Caco-2 (cell line): ENCODE data around the gene SPDYE4. TPM values are rescaled to one million over a fixed set of nuclear protein-coding genes. Genes with fewer than 3 reads are reported as not detected.
"Not testable (repeated sequence)": the region's sequence is repeated elsewhere in the genome, so short reads cannot be mapped to it uniquely, and the experiment has no call there.

Experiments used
- Bru-seq: library from RNA; stranded (reverse); fragments of 400-500 nt; gene quantifications from one replicate; lab custom pipeline; 2021; lab: Mats Ljungman, UMichigan
- BruChase-seq, 2 experiments: library from RNA; stranded (reverse); fragments of 400-500 nt; gene quantifications; one replicate each; lab custom pipeline; 2021; lab: Mats Ljungman, UMichigan
- BruUV-seq: library from RNA; stranded (reverse); fragments of 400-500 nt; replicated peaks from 2 replicates; lab custom pipeline; 2021; lab: Mats Ljungman, UMichigan
- CTCF ChIA-PET: fragments of 300-600 bp; sonication (Branson Sonifier 250); formaldehyde crosslinking; loops from one replicate; lab custom pipeline; 2022; ENCODE audit warnings: antibody characterized with exemption; lab: Charles Lee
- POLR2A ChIA-PET: fragments of 300-600 bp; sonication (Branson Sonifier 250); formaldehyde crosslinking; loops from one replicate; lab custom pipeline; 2022; ENCODE audit warnings: antibody characterized with exemption; lab: Charles Lee
- DNase-seq, 2 experiments: peaks; one replicate each; pipeline versions ENCODE4 v3.0.0 to v3.0.0-alpha.2; 2020 to 2022
- H3K27me3 ChIP-seq: replicated peaks from 2 replicates; pipeline ENCODE4 v1.6.0; 2011; ENCODE audit warnings: low read length; ENCODE audit not compliant: control insufficient read depth, insufficient read depth
- H3K36me3 ChIP-seq: 2 replicates; pipeline ENCODE4 v1.5.1; 2011; ENCODE audit warnings: low read length; ENCODE audit not compliant: control insufficient read depth, insufficient read depth
- H3K4me1 ChIP-seq: fragments of 250-450 bp; sonication (Bioruptor Pico); 2 replicates; pipeline ENCODE4 v1.5.1; 2020; ENCODE audit warnings: mild to moderate bottlenecking
- H3K4me3 ChIP-seq: 2 replicates; pipeline ENCODE4 v1.5.1; 2011; ENCODE audit warnings: low read depth, mild to moderate bottlenecking, control low read depth, low read length
- H3K9me3 ChIP-seq: fragments of 250-450 bp; sonication (Bioruptor Pico); 2 replicates; pipeline ENCODE4 v1.5.1; 2020; ENCODE audit warnings: mild to moderate bottlenecking, moderate library complexity
- H3K27ac Mint-ChIP-seq: one replicate; pipeline ENCODE4 v1.8.0; 2022; ENCODE audit warnings: mixed read lengths; ENCODE audit not compliant: unreplicated experiment
- H3K27me3 Mint-ChIP-seq: one replicate; pipeline ENCODE4 v1.8.0; 2022; ENCODE audit warnings: mixed read lengths; ENCODE audit not compliant: insufficient read depth, unreplicated experiment
- H3K36me3 Mint-ChIP-seq: one replicate; pipeline ENCODE4 v1.8.0; 2022; ENCODE audit warnings: mild to moderate bottlenecking, mixed read lengths; ENCODE audit not compliant: insufficient read depth, unreplicated experiment
- H3K4me1 Mint-ChIP-seq: one replicate; pipeline ENCODE4 v1.8.0; 2022; ENCODE audit warnings: low read depth, mixed read lengths; ENCODE audit not compliant: unreplicated experiment
- H3K4me3 Mint-ChIP-seq: one replicate; pipeline ENCODE4 v1.8.0; 2022; ENCODE audit warnings: mild to moderate bottlenecking, moderate library complexity, mixed read lengths; ENCODE audit not compliant: unreplicated experiment
- H3K9me3 Mint-ChIP-seq: one replicate; pipeline ENCODE4 v1.8.0; 2022; ENCODE audit warnings: mixed read lengths; ENCODE audit not compliant: unreplicated experiment
- intact Hi-C: fragments of 100-400 bp; cut with micrococcal nuclease; formaldehyde crosslinking; loops from one replicate; pipeline ENCODE4 v1.10.0; 2022; ENCODE audit not compliant: unreplicated experiment
- long read RNA-seq: library from polyadenylated mRNA; stranded (forward); transcript quantifications from one replicate; pipeline ENCODE4 v2.0.0, GENCODE V29; 2022
- total RNA-seq: library from RNA; stranded (reverse); gene quantifications from 2 replicates; pipeline ENCODE4 v1.2.3, GENCODE V29; 2022
- TF ChIP-seq, protein P1 (sequence below), 2 experiments: fragments of 200-600 bp in 1 of 2; IDR thresholded peaks; 1 replicate in 1 of 2; 2 replicates in 1 of 2; pipeline versions ENCODE4 v1.5.1 to v1.8.0; 2011 to 2022; ENCODE audit warnings: antibody characterized with exemption in 1 of 2, control low read depth in 1 of 2, inconsistent platforms in 1 of 2, low read depth in 1 of 2, low read length in 1 of 2, mild to moderate bottlenecking in 1 of 2, moderate library complexity in 1 of 2; ENCODE audit not compliant: insufficient read depth in 1 of 2, severe bottlenecking in 1 of 2, unreplicated experiment in 1 of 2

Gene SPDYE4, protein sequence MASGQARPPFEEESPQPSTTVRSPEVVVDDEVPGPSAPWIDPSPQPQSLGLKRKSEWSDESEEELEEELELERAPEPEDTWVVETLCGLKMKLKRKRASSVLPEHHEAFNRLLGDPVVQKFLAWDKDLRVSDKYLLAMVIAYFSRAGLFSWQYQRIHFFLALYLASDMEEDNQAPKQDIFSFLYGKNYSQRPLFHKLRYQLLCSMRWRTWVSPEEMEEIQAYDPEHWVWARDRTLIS
- total RNA-seq (not detected in 2 replicates), Bru-seq, nascent RNA (not detected), BruChase-seq, experiment 1, labeled RNA remaining after a 2-hour chase (not detected), BruChase-seq, experiment 2, labeled RNA remaining after a 6-hour chase (not detected)
- long read RNA-seq = 0 reads

DNA sequence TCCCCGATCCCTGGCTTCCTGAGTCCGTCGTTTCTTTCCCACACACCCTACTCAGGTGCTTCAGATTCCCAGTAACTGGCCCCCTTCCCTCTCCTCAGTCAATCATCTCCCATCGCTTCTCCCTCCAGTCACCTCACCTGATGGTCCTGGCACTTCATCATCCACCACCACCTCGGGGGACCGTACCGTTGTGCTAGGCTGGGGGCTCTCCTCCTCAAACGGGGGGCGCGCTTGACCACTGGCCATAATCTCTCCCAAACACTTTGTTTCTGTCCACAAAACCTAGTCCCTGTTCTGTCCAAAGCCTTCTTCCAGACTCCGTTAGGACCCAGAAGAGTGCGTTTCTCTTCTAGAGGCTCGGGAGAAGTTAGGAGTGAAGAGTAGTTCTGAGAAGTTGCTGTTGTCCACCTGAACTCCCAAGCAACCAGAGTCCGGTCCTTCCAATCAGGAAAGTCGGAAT lies at the start of gene SPDYE4:
Gene SPDYE4 (minus strand): TSS at position 410 of the 460 bp plus-strand sequence. CDS start 164 bp downstream, at position 246.
- DNase-seq = no peak
- Mint-ChIP-seq H3K27ac (peak within 1 kb of the TSS; percentile 37), H3K4me3 (no peak within 1 kb of the TSS), H3K36me3 (no peaks in the 10 kb centered on the region), H3K9me3 (no peaks in the 10 kb centered on the region), H3K4me1 (no peaks in the 10 kb centered on the region), H3K27me3 (peaks cover 30% of the 10 kb centered on the region)
- Histone ChIP-seq H3K4me1 (no peaks in the 10 kb centered on the region), H3K9me3 (no peaks in the 10 kb centered on the region), H3K36me3 (no peaks in the 10 kb centered on the region), H3K4me3 (no peak within 1 kb of the TSS), H3K27me3 (no peaks in the 10 kb centered on the region)
- POLR2A ChIA-PET = no interaction called here
- intact Hi-C loops = no loop called here
- no TSS peak for BruUV-seq
- CTCF ChIA-PET = no interaction called here
- TF ChIP-seq, protein P1, sequence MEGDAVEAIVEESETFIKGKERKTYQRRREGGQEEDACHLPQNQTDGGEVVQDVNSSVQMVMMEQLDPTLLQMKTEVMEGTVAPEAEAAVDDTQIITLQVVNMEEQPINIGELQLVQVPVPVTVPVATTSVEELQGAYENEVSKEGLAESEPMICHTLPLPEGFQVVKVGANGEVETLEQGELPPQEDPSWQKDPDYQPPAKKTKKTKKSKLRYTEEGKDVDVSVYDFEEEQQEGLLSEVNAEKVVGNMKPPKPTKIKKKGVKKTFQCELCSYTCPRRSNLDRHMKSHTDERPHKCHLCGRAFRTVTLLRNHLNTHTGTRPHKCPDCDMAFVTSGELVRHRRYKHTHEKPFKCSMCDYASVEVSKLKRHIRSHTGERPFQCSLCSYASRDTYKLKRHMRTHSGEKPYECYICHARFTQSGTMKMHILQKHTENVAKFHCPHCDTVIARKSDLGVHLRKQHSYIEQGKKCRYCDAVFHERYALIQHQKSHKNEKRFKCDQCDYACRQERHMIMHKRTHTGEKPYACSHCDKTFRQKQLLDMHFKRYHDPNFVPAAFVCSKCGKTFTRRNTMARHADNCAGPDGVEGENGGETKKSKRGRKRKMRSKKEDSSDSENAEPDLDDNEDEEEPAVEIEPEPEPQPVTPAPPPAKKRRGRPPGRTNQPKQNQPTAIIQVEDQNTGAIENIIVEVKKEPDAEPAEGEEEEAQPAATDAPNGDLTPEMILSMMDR (IDR thresholded peaks at IDR 0.05; ENCODE audit: insufficient read depth in 1 of 2, low read depth in 1 of 2, low read length in 1 of 2, severe bottlenecking in 1 of 2, unreplicated experiment in 1 of 2) = no peak

DNA sequence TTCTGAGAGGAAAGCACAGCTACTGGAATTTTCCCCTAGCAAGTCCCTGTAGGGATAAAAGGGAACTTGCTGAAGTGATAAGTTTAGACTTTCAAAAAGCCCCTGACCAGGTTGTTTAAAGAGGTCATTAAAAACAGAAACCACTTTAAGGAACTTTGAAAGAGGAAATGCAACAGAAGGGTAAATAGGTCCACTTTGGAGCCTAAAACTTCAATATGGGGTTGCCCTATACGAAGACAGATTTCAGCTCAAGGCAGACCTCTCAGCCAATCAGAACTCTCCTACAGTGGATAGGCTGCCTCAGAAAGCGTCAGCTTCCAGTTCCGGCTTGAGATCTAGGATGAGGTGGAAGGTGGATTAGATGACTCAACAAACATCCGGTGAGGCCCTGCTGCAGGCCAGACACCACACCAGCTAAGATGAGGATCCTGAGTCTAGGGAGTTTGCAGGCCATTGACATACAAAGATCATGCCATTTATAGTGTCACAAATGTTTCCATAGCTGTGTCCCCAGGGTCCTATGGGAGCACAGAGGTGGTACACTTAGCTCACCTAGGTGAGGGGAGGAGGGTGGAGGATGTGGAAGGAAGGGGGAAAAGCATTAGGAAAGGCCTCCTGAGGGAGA lies 48.7 kb upstream of the SPDYE4 start:
- intact Hi-C loops = no loop called here
- Mint-ChIP-seq H3K27me3 (no peaks in the 10 kb centered on the region), H3K4me3 (no peak overlapping the region), H3K9me3 (peaks cover 10% of the 10 kb centered on the region), H3K4me1 (no peaks in the 10 kb centered on the region), H3K27ac (no peak overlapping the region), H3K36me3 (no peaks in the 10 kb centered on the region)
- Histone ChIP-seq H3K36me3 (no peaks in the 10 kb centered on the region), H3K4me3 (no peak overlapping the region), H3K9me3 (no peaks in the 10 kb centered on the region), H3K4me1 (no peaks in the 10 kb centered on the region), H3K27me3 (no peaks in the 10 kb centered on the region)
- no TSS peak for BruUV-seq
- CTCF ChIA-PET = no interaction called here
- DNase-seq = no peak
- POLR2A ChIA-PET = no interaction called here
- TF ChIP-seq, protein P1 (IDR thresholded peaks at IDR 0.05; ENCODE audit: insufficient read depth in 1 of 2, low read depth in 1 of 2, low read length in 1 of 2, severe bottlenecking in 1 of 2, unreplicated experiment in 1 of 2) = no peak

DNA sequence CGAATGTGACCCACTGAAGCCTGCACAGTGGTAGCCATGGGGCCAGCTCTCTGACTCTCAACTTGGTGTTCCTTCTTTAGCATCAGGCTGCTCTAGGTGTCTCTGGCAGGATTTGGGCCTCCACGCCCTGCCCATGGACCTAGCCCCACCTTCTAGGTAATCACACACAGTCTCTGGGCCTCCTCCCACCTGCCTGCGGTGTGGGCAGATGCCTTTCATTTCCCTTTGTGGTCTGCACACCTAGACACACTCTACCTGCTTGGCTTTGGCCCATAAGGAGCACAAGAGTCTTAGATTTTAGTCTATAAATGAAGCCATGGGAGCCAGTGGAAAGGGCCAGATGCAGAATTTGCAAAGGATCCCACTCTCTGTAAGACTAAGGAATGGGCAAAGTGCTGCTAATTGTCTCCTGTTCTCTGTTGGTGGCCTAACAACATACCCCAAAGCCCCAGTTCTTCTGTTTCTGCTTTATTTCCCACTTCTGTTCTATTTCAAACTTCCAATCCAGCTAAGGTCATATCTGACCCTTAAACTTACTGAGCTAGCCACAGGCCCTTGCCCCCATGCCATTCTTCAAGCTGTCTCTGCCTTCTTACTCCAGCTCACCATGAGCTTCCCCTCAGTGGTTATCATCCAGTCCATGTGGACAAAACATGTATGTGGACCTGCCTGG lies 48.0 kb upstream of the SPDYE4 start:
- CTCF ChIA-PET = interaction anchor here (1.3 kb wide), 1 partner anchor 89 kb away, joined by 5 read pairs; no protein-coding TSS in a partner anchor
- intact Hi-C loops = no loop called here

DNA sequence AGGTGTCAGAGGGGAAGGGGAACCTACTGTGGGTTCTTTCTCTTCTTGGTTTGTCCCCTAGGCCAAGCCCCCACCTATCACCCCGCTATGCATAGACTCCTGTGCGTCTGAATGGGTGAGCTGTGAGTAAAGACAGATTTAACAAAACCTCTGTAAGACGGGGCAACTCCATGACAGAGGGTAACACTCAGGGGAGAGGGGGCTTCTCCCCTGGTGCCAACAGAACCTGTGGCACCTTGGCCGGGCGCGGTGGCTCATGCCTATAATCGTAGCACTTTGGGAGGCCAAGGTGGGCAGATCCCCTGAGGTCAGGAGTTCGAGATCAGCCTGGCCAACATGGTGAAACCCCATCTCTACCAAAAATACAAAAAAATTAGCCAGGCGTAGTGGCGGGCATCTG lies 47.0 kb upstream of the SPDYE4 start:
- DNase-seq, POLR2A ChIA-PET, H3K27me3 ChIP-seq, H3K36me3 Mint-ChIP-seq, H3K4me1 Mint-ChIP-seq, H3K4me3 ChIP-seq, H3K9me3 ChIP-seq, intact Hi-C loops, H3K4me3 Mint-ChIP-seq, H3K4me1 ChIP-seq, H3K27me3 Mint-ChIP-seq, H3K27ac Mint-ChIP-seq, BruUV-seq, H3K36me3 ChIP-seq: not testable (repeated sequence)
- CTCF ChIA-PET = interaction anchor here (1.3 kb wide), 1 partner anchor 90 kb away, joined by 5 read pairs; no protein-coding TSS in a partner anchor
- peaks cover 10% of the 10 kb centered on the region for H3K9me3 Mint-ChIP-seq

More for the DNA sequence above, 48.0 kb upstream of the SPDYE4 start:
- H3K27ac Mint-ChIP-seq = no peak overlapping the region
- no peak overlapping the region for H3K4me3 Mint-ChIP-seq
- no peaks in the 10 kb centered on the region for H3K4me1 Mint-ChIP-seq
- Histone ChIP-seq H3K36me3 (no peaks in the 10 kb centered on the region), H3K9me3 (no peaks in the 10 kb centered on the region), H3K4me3 (no peak overlapping the region), H3K4me1 (no peaks in the 10 kb centered on the region), H3K27me3 (no peaks in the 10 kb centered on the region)
- BruUV-seq = no TSS peak
- DNase-seq = no peak
- POLR2A ChIA-PET = no interaction called here
- TF ChIP-seq, protein P1 (IDR thresholded peaks at IDR 0.05; ENCODE audit: insufficient read depth in 1 of 2, low read depth in 1 of 2, low read length in 1 of 2, severe bottlenecking in 1 of 2, unreplicated experiment in 1 of 2) = no peak
- H3K27me3 Mint-ChIP-seq = no peaks in the 10 kb centered on the region
- H3K9me3 Mint-ChIP-seq = peaks cover 10% of the 10 kb centered on the region
- H3K36me3 Mint-ChIP-seq = no peaks in the 10 kb centered on the region
